ENCODE measurements around the gene KLKB1.
"Not testable (repeated sequence)": the region's sequence is repeated elsewhere in the genome, so short reads cannot be mapped to it uniquely, and the experiment has no call there.

Gene KLKB1

DNA sequence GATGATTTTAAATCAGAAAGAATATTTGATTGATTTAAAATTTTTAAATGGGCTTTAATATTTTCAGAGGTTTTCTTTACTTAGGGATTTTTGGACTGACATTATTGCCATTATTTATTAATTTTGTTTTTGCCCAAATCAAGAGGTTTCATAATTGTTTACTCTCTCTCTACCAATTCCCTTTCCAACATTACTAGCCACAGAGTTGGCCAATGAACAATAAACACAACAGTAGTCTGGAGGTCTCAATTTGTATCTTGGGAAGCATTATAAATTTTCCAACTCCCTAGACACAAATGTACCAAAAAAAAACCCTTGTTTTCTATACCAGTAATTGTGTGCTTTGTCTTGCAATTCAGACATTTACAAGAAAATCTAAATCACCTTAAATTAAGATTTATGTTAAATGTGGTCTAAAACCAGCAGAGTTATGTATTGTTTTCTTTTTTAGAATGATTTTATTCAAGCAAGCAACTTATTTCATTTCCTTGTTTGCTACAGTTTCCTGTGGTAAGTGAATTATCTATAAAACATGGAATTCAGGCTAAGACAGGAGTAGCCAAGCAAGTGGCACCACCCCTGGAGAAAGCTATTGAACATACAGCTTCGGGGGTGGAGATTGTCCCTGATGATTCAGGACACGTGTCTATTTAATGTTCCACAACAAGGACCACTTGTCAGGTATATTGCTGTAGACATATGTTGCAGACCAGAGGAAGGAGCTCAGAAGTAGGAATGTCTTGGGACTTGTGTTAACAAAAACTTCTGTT, 622 bp downstream of the KLKB1 start:
- no peak for DNase-seq

DNA sequence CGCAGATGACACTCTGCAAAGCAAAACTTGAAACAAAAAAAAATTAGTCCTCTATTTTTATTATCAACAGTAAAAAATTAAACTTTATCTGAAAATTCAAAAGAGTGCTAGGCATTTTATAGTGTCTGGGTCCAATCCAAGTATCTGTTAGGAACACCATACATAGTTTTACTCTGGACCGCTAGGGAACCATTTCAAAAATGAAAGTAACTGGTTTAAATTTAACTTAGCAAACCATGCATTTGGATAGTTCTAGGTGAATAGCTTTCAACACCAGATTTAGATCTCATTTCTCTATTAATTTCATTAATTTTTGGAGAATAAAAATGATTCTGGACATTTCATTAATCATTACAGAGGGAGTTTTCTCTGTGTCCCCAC, 1.2 kb downstream of the KLKB1 start:
- DNase-seq: no peak

DNA sequence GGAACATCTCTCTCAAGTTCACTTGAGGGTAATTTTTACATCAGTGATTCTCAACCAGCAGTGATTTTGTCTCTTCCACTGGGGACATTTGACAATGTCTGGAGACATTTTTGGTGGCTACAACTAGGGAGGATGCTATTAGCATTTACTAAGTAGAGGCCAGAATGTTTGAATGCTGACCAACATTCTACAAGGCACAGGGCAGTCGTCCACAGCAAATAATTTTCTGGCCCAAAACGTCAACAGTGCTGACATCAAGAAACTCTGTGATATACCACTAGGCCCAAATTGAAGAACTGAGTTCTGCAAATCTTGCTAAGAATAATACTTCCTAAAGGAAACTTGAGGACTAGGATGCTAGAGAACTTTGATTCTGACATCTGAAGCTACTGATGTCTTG, 7.1 kb downstream of the KLKB1 start:
- no peak for DNase-seq

DNA sequence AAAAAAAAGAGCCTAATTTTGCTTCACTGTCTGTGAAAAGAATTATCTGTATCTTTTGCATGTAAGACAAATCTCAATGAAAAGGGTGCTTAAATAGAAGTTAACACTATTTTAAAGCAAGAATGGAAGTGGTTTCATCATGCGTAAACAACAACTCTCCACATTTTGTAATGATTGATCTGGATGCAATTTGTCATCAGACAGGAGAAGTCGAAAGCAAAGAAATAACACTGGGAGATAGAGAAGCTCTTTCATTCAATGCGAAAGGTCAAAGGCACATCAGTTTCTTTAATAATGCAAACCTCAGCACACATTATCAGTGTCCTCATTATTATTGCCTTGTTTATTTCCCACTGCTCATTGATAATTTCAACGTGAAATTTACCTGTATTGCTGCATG, 8.8 kb downstream of the KLKB1 start:
- no peak for DNase-seq

DNA sequence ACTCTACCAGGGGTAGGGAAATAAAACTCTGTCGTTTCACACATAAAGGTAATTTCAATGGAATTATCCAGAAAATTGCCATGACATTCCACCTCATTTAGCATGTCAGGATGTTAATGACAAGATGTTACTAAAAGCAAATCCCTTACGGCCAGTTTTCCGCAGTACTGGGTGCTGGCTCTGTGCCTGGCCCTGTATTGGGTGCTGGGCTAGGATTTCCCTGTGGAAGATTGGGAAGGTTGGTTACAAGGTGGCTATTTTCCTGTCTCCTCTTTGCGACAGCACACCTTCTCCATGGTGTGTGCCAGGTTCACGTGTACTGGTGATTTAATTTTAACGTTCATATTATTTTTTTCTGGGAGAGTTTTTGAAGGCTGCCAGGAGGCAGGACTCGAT, 13.1 kb downstream of the KLKB1 start:
- no peak for DNase-seq

DNA sequence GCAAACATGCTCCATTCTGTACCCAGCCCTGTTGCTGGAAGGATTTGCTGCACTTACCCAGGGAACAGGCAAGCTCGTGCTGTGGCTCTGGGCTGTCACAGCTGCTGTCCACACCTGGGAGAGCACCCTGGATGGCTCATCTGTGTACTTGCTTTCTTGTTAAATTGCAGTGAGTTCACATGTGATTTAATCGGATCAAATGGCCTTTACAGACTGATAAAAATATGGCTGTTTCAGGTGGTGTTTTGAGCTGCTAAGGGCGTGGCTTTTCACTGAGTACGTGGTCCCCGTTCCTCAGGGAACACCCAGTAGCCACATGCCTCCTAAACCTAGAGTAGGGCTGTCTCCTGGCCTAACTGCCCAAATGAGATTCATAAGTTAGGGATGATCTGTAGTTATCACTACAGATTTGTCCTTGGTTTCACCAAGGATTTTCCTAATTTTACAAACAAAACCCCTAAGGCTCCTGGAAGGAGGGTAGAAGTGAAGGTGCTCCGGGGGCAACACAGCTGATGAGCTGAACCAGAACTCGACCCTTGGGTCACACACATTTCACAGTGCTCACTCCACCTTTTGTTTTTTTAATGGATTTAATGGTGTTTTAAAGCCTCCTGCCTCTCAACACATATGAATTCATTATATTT, 13.7 kb downstream of the KLKB1 start:
- DNase-seq: no peak

DNA sequence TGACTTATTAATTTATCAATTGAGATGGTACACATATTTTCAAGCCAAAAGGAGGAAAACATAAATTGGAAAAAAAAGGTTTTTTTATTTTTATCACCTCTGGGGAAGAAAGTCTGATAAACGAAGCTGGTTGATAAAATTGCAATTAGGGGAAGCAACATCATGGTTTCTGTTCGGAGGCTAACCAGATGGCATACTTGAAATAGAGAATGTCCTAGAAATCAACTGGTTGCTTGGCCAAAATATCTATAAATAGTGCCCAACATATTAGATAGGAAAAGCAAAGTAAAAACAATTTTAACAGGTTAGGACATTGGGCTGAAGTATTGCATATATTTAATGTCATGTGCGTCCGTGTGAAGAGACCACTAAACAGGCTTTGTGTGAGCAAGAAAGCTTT, 14.3 kb downstream of the KLKB1 start:
- no peak for DNase-seq

DNA sequence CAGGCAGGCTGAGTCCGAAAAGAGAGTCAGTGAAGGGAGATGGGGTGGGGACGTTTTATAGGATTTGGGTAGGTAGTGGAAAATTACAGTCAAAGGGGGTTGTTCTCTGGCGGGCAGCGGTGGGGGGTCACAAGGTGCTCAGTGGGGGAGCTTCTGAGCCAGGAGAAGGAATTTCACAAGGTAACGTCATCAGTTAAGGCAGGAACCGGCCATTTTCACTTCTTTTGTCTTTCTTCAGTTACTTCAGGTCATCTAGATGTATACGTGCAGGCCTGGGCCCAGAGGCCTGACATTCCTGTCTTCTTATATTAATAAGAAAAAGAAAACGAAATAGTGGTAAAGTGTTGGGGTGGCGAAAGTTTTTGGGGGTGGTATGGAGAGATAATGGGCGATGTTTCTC, 14.7 kb downstream of the KLKB1 start:
- DNase-seq: not testable (repeated sequence)

DNA sequence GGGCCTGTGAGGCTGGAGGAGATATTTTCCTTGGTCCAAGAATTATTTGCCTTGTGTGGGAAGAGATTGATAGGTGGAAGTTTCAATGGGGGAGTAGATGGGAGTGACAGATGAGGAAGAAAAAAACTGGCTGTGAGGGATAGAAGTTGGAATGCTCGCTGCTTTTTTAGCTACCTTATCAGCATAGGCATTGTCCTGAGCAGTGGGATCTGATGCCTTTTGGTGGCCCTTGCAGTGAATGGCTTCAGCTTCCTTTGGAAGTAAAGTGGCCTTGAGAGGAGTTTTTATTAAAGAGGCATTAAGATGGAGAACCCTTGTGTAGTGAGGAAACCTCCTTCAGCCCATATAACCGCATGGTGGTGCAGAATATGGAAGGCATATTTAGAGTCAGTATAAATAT, 16.0 kb downstream of the KLKB1 start:
- no peak for DNase-seq

DNA sequence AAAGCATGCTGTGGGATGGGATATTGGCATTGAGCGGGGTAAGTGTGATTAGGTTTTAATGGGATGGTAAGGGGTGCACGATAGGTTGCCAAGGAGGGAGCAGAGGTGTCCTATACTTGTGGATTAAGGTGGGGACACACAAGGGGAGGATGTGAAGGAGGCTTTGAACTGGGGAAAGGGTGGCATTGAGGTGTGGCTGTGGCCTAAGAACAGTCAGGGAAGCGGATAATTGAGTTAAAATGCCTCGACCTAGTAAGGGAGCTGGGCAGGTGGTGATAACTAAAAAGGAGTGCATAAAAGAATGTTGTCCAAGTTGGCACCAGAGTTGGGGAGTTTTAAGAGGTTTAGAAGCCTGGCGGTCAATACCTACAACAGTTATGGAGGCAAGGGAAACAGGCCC, 17.5 kb downstream of the KLKB1 start:
- DNase-seq: no peak

DNA sequence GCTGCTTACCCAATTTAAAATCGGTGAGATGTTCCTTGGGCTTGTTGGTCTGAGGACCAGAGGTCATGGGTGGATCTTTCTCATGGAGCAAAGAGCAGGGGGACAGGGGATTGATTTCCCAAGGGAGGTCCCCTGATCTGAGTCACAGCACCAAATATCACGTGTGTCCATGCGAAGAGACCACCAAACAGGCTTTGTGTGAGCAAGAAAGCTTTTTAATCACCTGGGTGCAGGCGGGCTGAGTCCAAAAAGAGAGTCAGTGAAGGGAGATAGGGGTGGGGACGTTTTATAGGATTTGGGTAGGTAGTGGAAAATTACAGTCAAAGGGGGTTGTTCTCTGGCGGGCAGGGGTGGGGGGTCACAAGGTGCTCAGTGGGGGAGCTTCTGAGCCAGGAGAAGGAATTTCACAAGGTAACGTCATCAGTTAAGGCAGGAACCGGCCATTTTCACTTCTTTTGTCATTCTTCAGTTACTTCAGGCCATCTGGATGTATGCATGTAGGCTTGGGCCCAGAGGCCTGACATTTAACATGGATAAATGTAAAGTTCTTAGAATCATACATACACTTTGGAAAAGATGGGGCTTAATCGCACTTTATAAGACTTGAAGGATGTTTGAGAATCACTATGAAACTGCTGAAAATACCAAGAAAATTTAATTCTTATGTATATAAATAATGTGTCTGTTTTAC, 19.9 kb downstream of the KLKB1 start:
- not testable (repeated sequence) for DNase-seq

DNA sequence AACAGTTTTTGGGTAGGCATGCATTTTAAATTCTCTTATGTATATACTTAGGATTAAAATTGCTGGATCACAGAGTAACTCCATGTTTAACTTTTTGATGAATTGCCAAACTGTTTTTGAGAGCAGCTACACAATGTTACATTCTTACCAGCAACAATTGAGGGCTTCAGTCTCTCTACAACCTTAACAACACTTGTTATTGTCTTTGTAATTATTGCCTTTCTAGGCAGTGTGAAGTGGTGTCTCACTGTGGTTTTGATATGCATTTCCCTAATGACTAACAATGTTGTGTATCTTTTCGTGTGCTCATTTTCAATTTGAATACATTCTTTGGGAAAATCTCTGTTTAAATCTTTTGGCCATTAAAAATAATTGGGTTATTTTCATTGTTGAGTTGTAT, 21.3 kb downstream of the KLKB1 start:
- no peak for DNase-seq

DNA sequence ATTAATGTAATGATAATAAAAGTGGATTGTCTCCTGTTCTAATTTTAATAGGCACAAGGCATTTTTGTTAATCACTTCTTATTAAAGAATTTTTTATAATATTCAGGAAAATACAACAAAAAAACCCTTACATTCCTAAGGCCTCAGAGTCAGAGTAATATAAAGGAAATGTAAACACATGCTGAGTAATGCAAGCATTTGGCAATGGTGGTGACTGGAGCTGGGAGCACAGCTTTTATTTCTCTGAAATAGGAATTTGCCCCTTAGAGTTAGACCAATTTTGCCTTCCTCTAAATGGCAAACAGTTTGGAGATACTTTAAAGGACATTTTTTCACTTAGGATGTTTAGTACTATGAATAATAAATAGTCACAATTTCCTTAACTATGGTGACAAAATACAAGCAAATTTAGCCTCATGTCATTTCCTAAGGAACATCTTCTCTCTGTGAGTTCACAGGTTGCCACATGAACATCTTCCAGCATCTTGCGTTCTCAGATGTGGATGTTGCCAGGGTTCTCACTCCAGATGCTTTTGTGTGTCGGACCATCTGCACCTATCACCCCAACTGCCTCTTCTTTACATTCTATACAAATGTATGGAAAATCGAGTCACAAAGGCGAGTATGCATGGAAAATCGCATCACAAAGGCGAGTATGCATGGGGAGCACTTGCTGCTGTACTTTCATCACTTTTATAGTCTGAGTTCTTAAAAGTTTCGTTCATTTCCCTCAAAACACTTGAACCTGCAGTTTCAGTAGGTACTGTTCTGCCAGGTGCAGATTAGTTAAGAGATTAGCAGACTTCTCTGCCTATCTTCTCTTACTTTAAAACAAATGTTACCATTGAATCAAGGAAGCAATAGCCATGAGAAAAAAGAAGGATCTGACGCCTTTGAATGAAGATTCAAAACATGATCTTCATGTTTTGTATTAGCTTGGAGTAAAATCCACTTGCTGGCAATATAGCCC, 22.8 kb downstream of the KLKB1 start:
- no peak for DNase-seq

DNA sequence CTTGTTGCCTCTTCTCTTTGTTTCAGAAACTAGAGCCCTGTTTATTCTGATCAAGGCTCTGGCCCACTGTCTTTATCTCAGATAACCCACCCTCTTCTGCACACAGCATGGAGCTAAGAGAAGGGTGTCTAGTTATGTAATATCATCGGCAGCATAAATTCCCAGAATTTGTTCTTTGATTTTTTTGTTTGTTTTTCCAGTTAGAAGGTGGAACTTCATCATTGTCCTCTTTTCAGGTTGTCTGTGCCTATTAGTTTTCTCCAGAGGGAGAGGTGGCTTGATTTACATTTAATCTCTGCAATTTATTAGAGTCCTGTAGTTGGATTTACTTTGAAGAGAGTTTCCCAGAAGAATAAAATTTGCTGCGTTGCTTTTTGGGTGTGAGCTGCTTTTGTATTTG, 23.5 kb downstream of the KLKB1 start:
- no peak for DNase-seq

DNA sequence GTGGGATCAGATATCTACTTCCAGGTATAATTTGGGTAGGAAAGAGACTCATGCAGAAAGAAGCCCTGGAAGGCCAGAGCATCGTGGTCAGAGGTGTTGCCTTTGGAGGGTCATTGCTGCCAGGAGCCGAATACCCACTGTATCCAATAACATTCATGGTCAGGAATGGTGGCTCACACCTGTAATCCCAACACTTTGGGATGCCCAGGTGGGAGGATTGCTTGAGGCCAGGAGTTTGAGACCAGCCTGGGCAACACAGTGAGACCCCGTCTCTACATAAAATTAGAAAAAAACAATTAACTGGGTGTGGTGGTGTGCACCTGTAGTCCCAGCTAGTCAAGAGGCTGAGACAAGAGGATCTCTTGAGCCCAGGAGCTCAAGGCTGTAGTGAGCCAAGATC, 27.8 kb downstream of the KLKB1 start:
- no peak for DNase-seq

DNA sequence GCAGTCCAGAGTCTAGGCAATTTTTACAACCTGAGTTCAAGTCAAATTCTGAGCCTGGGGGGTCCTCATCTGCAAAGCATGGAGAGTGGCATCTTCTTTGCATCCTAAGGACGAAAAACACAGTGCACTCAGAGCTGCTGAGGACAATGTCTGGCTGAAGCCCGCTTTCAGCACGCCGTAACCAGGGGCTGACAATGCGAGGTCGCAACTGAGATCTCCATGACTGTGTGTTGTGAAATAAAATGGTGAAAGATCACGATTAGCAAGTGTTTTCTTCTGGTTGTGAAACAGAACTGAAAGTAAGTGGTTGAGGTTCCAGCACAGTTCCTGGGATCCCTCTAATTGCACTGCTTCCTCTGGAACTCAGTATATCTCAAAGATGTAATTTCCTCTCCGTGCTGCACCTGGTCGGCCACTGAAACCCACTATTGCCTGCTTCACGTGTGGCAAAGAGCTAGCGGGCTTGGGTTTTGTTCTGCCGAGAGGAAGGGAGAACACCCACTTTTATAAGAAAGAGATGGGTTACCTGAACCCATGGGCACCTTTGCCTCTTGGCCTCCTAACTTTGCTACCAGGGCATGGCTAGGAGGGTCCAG, 31.0 kb downstream of the KLKB1 start:
- DNase-seq: no peak

DNA sequence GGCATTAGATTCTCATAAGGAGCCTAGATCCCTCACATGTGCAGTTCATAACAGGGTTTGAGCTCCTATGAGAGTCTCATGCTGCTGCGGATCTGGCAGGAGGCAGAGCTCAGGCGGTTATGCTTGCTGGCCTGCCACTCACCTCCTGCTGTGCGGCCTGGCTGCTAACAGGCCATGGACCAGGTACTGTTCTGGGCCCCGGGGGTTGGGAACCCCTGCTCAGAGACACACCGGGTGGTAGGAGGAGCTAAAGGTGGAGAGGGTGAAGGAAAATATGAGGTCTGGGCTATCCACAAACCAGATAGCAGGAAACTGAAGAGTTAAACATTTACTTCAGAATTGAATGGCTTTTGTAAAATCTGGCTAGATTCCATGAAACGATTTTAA, 32.8 kb downstream of the KLKB1 start:
- DNase-seq: no peak

DNA sequence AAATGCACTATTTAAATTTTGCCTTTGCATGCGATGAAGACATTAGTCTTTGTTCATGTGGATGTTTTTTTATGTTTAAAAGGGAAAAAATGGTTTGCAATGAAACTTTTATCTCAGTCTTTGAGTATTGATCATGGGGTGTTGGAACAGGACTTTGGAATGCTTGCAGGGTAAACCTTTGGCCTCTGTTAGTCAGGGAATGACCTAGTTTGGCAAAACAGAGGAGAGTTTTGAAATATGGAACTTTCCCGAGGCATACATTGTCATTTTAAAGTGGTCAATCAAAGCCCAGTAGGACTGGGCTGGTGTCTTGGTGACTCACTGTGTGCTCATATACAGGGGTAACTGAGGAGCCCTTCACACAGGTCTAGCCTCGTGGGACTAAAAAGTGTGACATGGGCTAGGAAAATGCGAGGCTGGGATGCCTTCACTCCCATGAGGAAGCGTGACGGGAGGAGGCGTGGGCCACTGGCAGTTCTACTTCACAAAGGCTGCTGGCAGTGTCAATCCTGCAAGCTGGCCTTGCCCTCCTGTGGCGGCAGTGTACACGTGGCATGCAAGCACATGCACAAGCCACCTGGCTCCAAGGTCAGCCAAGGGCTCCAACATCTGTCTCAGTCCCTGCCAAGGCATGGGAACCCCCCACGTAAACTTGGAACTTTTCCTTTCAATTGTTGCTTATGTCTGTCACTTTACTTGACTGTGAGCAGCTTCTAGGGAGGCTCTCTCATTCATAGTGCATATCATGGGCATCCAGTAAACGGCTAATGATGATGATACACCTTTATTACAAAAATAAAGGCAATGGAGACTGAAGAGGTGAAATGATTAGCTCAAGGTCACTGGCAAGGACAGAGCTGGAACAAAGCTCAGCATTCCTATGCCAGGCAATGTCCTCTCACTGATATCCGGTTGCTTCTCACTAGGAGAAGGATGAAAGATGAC, 33.5 kb downstream of the KLKB1 start:
- no peak for DNase-seq

DNA sequence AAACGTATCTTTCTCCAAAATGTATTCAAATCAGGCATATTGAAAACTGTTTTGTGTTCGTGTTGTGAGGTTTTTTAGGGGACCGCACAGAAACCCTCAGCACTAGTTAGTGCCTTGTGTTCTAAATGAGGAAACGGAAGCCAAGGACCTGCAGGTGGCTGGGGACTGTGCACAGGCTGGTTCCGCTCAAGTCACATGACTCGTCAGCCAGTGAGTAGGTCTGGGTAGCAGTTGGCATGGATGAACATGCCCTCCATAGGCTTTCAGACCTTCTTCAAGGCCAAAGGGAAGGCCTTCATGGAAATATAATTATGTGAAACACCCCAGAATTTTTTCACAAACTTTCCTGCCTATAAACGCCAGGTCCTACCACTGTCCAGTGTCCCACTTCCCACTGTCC, 37.4 kb downstream of the KLKB1 start:
- no peak for DNase-seq

DNA sequence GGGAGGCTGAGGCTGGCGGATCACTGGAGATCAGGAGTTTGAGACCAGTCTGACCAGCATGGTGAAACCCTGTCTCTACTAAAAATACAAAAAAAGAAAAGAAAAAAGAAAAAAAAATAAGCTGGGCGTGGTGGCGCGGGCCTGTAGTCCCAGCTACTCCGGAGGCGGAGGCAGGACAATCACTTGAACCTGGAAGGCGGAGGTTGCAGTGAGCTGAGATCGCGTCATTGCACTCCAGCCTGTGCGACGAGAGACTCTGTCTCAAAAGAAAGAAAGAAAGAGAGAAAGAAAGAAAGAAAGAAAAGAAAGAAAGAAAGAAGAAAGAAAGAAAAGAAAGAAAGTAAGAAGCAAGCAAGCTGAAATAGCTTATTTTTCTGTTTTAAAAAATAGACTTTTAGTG, 37.9 kb downstream of the KLKB1 start:
- not testable (repeated sequence) for DNase-seq

Measured in left hindlimb (tissue), 1 donor.